HL-60/S4 (cell line): ENCODE measurements around the gene IFITM10.

Source experiments
- in situ Hi-C: fragments of 300-500 bp; cut with MboI; formaldehyde crosslinking; loops from 2 replicates; pipeline ENCODE4 v1.14.3; 2022; ENCODE audit warnings: low sequenced_read_pairs

The IFITM10 gene

DNA sequence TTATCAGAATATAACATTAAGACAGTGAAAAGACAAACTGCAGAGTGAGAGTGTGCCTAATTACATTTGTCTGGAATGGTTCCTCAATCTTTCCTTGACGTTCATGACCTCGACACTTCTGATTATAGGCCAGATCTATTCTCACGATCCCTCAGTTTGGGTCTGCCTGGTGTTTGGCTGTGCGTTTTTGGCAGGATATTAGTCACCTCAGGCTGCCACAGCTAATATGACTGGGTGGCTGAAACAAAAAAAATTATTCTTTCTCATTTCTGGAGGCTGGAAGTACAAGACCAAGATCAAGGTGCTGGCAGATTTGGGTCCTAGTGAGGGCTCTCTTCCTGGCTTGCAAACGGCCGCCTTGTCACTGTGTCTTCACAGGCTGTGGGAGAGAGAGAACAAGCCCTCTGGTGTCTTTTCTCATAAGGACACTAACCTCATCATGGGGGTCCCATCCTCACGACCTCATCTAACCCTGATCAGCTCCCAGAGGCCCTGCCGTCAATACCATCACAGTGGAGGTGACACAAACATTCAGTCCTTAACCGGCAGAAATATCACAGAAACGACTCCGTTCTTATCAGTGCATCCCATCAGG, 23.2 kb downstream of the IFITM10 start:
- in situ Hi-C loops, result no loop called here

DNA sequence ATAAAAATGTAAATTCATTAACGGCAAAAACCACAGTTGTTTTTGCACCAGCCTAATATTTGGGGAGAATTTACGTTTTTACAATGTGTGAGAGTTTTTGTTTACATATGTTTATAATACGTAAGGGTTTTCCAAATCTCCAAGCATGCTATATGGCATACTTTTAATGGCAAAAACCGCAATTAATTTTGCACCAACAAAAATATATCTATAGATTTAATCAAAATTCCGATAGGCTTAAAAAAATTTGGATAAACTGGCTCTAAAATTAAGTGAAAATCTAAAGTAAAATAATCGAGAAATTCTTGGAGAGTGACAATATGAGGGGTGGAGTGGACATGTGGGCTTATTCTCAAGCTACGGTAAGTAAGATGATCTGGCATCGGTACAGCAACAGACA, 30.6 kb downstream of the IFITM10 start:
- in situ Hi-C loops, result no loop called here

DNA sequence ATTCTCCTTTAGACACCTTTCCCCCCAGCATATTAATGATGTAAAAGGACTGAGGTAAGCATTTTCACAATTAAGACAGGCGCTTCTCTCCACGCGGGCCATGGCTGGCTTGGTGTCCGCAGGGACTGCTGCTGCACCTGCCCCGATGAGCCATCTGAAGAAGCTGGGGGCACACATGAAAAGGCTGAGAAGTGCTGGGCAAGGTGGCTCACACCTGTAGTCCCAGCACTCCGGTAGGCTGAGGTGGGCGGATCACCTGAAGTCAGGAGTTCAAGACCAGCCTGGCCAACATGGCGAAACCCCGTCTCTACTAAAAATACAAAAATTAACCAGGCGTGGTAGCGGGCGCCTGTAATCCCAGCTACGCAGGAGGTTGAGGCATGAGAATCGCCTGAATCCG, 32.1 kb downstream of the IFITM10 start:
- in situ Hi-C loops, result no loop called here

DNA sequence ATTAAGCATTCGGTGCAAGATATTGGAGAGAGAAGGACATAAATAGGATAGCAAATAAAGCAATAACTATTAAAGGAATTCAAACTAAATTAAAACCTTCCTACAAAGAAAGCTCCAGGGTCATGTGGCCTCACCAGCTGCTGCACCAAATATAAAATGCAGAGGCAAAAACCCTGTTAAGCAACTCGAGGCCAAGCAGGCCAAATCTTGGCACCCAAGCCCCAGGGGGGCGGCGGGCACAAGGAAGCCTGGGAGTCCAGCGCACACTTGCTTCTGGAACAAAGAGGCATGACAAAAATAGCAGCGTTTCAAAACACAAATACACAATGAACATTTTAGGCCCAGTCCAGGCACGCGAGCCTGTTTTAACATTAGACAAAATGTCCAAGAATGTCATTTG, 32.6 kb downstream of the IFITM10 start:
- in situ Hi-C loops, result no loop called here

DNA sequence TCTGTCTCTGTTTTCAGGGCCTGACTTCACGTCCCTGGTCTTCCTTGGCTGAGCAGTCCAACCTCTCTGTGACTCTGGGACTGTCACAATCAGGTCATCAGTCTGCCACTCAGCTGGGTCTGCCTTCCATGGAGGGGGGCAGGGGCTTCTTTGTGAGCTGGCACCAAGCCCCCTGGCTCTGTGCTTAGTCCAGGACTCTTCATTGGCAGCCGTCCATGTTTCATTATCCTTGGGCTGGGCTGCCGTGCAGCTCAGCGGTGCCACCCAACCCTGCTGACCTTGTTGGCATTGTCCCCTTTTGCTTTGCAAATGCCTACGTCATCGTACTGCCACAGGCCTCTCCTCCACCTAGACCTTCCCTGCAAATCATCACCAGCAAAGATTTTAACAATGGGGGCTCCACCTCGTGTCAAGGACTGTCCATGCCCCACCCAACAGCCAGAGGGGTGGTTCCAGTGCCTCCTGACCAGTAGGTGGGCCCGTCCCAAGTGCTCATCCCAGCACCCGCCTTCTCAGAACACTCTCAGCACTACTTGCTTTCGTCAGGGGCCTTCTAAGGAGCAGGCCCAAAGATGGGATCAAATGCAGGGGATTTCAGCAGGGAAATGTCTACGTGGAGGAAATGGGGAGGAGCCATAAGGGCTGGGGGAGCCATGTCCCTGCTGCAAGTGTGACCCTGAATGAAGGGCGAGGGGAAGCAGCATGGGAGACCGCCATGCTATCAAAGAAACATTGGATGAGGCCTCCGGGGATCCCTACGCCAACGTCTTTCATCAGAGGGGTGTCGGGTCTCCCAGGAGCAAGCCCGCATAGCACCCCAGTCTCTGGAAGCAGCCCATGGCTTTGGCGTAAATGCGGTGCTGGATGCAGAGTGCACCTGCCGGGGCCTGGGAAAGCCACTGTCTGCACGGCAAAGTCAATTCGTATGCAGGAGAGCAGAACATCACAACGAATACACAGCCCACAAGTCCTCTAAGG, 35.2 kb downstream of the IFITM10 start:
- in situ Hi-C loops, result no loop called here

DNA sequence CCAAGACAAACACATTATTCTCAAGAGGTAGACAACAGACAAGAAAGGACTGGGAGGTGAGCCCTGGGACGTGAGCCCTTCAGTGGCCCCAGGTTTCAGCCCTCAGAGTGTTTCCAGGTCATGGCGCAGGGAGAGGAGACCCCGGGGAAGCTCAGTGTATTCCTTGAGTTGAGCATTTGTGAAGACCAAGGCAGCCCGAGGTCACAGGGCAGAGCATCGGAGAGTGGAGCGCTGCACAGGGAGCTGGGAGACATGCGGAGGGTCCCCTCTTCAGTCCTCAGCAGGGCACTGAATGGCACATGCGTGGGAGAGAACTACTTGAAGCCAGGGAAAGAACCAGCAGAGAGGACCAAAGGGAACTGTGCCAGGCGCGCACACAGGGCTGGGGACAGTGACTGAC, 41.7 kb downstream of the IFITM10 start:
- in situ Hi-C loops, result no loop called here

DNA sequence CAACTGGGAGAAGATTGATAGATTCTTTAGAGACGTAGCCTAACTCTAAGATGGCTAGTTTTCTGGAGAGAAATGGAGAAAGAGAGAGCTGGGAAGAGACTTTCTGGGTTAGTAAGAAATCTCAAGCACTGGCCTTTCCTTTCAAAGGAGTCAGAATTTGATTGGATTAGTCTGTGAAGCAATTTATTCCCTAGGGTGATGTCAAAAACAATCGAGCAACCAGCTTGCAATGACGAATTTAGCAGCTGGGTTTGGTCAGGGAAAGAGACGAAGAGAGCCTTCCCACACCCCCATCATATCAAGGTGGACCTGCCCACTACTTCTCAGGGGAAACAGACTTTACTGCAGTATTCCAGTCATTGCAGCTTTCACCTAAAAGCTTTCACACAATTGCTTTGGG, 42.6 kb downstream of the IFITM10 start:
- in situ Hi-C loops, result no loop called here

DNA sequence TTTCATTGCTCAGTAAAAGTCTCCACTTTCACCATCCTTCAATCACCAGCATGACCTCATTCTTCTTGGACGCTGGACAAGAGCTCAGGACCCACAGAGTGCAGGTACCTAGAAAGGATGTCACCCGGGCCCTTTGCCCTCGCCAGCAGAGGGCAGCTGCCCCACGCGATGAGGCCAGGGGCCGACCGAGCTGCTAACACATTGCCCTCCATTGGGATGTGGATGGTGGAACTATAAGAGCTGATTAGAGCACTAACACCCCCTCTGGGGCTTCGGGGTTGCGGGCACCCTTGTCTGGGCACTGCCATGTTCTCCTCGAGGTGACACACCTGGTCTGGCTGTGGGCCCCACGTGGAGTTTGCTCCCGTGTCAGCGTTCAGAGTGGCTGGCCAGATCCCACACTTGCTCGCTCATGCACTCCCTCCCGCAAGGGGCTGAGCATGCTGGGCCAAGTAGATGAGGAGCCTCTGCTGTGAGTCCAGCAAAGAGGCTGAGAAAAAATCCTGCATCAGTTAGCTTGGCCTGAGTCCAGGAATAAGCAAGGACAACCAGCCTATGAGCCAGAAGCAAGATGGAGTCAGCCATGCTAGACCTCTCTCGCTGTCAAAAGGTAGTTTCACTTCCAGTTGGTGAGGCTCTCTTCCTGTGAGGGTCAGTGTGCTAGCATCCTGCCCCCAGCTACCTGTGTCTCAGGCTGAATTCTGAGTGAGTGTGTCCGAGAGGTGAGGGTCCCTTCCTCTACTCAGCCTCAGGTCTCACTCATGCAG, 43.6 kb downstream of the IFITM10 start:
- in situ Hi-C loops, result no loop called here

DNA sequence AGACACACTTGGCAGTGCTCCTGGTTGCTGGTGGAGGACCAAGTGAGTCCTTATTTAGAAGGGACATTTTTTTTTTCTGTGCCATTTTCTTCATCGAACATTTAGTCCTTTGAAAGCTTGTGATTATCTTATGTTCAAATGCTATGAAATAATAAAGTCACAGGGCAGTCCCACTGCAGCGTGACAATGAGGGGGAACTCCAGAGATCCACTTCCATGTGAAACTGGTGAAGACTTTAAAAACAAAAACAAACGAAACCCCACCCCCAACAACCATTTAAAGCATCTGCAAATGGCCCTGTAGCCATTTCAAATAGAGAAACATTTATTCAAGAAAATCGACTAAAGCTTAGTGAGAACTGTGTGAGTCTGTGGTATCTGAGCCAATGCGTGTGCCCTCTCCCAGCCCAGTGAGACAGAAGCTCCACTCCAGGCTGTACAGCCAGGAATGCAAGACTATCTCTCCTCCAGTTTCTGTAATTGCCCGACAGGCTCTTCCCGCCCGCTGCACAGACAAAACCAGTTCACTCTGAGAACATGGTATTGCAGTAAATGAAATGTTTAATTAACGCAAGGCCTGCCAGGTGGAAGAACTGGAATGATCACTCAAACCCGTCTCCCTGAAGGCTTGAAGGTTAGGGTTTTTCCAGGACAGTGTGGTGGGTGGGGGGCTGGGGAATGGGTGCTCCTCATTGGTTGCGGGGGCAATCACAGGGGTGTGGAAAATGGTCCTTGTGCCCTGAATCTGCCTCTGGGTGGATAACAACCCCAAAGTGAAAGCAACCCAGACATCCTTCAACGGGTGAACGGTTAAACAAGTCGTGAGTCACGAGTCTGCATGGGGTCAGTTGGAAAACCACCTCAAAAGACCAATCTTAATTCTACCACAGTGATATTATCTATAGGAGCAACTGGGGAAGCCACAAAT, 45.0 kb downstream of the IFITM10 start:
- in situ Hi-C loops, result no loop called here

DNA sequence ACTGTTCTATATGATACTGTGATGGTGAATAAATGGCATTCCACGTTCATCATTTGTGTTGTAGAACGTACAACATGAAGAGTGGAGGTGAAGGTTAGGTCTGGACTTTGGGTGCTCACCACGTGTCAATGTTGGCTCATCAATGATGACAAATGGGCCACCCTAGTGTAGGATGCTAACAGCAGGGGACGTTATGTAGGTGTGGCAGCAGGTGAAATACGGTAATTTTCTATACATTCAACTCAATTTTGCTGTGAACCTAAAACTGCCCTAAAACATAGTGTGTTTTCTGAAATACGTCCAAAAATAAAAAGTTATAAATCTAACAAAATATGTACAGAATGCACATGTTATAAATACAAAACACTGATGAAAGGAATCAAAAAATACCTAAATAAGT, 47.2 kb downstream of the IFITM10 start:
- in situ Hi-C loops, result no loop called here

DNA sequence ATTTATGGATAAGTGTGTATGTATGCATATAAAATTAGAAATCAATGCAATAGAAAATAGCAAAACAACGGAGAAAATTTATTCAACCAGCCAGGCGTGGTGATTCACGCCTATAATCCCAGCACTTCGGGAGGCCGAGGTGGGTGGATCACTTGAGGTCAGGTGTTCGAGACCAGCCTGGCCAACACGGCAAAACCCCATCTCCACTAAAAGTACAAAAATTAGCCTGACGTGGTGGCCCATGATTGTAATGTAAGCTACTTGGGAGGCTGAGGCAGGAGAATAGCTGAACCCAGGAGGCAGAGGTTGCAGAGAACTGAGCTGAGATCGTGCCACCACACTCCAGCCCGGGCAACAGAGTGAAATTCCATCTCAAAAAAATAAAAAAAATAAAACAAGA, 47.9 kb downstream of the IFITM10 start:
- in situ Hi-C loops, result no loop called here

DNA sequence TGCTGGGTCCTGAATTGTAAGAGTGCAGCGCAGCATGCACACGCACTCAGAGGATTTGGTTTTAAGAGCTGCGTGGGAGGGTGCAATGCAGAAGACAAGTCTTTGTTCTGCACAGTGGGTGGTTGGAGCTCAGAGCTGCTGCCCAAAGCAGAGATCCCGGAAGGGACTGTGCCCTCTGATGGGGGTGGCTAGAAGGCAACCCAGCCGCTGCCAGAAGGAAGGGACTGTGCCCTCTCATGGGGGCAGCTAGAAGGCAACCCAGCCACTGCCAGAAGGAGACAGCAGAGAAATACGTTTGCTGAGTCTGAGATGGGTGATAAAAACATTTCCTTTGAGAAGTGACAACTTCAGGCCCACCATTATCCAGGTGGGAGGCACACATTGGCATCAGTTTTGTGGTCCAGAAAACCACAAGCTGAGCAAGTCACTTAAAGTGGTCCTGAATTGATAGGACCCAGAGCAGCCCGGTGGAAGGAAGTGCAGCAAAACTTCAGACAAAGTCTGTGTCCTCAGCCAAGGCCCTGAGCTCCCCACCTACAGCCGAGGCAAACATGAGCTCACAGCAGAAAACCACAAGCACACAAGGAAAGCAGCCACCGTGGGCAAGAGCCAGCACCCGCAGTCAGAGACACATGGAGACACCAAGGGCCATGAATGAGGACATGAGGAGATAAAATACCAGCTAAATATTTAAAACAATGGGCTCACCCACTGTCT, 49.1 kb downstream of the IFITM10 start:
- in situ Hi-C loops, result no loop called here

DNA sequence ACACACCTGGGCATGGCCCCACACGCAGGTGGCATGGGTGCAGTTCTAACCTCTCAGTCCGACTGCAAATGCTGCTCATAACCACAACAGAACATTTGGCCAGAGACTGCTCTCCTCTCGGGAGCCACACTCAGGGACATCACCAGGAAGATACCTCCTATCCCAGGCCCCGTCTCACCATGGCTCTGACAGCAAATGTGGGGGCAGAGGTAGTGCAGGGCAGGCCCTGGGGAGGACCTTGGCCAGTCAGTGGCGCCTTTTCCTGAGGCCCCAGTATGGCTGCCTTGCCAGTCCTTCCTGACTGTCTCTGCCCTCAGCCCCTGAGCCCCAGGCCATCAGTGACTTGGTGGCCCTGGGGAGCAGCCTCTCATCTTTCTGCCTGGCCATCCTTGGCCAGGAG, 50.6 kb downstream of the IFITM10 start:
- in situ Hi-C loops, result loop anchor here (10.0 kb wide), 1 partner anchor 135 kb away; the partner anchor contains the start of genes SYT8 and TNNI2

DNA sequence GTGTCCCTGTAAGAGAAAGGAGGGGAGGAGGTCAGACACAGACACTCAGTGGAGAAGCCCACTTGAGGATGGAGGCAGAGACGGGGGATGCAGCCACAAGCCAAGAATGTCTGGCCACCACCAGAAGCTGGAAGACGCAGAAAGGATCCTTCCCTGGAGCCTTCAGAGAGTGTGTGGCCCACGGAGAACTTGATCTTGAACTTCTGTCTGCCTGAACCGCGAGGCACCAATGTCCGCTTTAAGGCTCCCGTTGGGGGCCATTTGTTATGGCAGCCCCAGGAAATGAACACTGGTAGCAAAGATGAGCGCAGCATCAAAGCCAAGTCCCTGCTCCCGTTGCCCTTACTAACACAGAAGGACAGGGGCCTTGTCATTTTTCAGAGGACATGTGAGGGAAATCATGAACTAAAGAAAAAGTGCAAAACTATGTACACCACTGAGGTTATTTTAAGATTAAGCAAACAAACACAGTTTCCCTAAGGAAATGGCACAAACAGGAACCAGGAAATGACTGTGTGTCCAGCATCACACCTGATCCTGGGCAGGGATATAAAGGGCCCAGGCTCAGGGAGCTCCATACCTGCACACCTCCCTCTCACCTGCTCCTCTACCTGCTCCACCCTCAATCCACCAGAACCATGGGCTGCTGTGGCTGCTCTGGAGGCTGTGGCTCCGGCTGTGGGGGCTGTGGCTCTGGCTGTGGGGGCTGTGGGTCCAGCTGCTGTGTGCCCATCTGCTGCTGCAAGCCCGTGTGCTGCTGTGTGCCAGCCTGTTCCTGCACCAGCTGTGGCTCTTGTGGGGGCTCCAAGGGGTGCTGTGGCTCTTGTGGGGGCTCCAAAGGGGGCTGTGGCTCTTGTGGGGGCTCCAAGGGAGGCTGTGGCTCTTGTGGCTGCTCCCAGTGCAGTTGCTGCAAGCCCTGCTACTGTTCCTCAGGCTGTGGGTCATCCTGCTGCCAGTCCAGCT, 53.5 kb downstream of the IFITM10 start, which contains the start of gene KRTAP5-6:
KRTAP5-6 (plus strand) TSS at position 588 of the 963 bp plus-strand sequence; CDS start at position 639, 51 bp downstream.
- in situ Hi-C loops, result loop anchor here (10.0 kb wide), 1 partner anchor 138 kb away; the partner anchor contains the start of genes SYT8 and TNNI2

DNA sequence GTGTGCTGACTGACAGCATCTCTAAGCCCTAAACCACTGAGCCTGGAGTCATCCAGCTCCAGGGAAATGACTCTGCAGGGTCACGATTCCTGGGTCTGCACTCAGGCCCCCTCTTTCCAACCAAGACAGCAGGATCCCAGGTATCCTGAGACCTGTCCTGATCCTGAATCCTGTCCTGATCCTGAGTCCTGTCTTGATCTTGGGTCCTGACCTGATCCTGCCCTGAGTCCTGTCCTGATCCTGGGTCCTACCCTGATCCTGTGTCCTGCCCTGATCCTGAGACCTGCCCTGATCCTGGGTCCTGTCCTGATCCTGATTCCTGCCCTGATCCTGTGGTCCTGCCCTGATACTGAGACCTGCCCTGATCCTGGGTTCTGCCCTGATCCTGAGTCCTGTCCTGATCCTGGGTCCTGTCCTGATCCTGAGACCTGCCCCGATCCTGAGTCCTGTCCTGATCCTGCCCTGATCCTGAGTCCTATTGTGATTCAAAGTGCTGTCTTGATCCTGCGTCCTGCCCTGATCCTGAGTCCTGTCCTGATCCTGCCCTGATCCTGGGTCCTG, 54.8 kb downstream of the IFITM10 start:
- in situ Hi-C loops, result loop anchor here (10.0 kb wide), 1 partner anchor 139 kb away; the partner anchor contains the start of genes SYT8 and TNNI2

DNA sequence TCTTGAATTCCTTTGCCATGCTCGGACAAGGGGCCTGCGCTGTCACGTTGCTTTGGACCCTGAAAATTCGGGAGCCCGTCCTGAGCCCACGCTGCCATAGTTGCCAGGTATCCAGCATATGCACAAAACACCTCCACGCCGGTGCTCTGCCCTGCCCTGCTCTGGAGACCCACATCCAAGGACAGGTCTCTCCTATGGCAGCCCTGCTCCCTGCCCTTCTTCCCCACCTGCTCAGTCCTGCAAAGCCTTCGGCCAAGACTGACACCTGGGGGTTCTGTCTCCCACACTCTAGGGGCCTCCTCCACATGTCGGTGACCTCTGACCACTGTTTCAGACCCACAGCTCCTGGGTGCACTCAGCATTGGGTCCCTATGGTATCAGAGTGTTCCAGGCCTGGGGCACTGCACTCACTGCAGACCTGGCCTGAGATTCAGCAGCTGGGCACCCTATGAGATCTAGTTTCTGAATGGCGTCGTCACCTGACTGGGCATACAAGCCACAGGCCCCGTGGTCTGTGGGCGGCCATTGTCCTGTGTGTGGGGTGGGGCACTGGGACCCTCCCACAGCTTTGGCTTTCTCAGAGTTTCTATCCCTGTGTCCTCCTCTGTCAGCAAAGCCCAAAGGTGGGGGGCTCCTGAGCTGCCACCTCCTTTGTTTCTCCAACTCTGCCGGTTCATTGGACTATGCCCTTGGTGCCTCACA, 55.4 kb downstream of the IFITM10 start:
- in situ Hi-C loops, result loop anchor here (10.0 kb wide), 1 partner anchor 140 kb away; the partner anchor contains the start of genes SYT8 and TNNI2
